Measurements from ENCODE around the gene NOD1.

NOD1 gene

GRCh38 chr7:30450240-30450982 is 28.2 kb downstream of the NOD1 start:
- no peak for DNase-seq (ENCODE audit: low read depth in 2 of 2)

DNA sequence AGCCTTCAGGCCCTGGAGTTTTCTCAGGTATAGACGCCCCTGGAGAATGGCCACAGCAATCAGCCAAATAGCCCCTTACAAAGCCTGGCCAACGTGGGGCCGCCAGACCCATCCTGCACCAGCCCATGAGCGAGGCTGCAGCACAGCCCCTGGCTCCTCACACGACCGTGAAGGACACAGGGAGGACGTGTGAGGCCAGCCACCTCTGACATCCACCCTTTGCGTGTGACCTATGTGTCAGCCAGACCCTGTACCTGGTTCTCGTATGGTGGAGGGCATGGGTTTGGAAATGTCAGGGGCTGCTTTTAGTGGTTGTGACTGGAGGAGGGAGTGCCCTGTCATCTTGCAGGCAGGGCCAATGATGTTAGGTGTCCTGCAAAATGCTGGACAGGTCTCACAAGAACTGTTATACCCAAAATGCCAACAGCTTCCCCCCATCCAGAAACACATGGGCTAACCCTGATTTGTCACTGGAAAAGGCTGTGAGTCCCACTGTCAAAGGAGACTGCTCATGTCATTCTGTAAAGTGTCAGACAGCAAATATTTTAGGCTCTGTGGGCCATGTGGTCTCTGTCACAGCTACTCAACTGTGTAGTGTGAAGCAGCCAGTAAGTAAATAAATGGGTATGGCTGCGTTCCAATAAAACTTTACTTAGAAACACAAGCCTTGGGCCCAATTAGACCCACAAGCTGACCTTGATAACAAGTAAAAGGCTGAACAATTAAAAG is 30.0 kb downstream of the NOD1 start:
- no peak for DNase-seq (ENCODE audit: low read depth in 2 of 2)

DNA sequence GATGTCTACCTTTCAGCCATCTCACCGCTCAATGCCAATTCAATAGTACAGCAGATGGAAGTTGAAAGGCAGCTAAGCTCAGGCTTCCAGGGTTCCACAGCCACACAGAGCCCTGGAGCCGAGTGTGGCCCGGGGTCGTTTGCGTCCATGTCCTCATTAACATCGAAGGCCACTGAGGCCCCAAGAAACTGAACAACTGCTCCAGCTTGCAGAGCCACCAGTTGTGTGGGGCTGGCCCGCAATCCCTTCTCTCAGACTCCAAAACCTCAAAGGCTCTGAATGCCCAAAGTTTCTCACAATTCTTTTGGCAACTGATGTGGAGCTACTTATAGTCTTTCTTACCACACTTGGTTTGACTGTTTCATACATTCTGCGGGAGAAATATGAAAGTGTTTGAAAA is 31.1 kb downstream of the NOD1 start:
- no peak for DNase-seq (ENCODE audit: low read depth in 2 of 2)

GRCh38 chr7:30446266-30446665 is 32.3 kb downstream of the NOD1 start:
- DNase-seq (ENCODE audit: low read depth in 2 of 2), result no peak

DNA sequence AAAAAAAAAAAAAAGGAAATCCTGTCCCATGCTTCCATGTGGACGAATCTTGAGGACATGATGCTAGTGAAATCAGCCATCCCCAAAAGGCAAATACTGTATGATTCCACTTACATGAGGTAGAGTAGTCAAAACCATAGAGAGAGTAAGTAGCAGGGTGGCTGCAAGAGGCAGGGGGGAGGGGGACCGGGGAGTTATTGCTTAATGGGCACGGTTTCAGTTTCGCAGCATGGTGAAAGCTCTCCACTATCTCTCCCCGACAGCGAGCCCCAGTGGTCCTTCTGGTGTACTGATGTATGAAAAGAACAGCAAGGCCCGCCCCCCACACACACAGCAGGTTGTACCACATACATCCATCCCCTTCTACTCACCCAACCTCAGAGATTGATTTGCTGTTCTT is 32.8 kb downstream of the NOD1 start:
- no peak for DNase-seq (ENCODE audit: low read depth in 2 of 2)

- DNase-seq (ENCODE audit: low read depth in 2 of 2), result no peak
Measured at GRCh38 chr7:30437823-30438574, 40.6 kb downstream of the NOD1 start.

DNA sequence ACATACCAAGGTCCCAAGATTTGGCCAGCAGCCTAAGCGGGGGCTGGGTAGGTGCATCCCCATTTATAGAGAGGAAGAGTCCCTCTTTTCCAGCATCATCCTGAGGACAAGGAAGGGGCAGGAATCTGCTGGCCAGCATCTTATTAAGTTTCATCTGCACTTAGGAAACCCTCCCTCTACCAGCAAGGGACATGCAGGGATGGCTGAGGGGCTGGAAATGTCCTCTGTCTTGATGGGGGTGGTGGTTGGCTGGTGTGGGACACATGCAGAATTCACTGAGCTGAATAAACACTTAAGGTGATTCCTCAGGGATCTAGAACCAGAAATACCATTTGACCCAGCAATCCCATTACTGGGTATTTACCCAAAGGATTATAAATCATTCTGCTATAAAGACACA is 42.1 kb downstream of the NOD1 start:
- no peak for DNase-seq (ENCODE audit: low read depth in 2 of 2)

DNA sequence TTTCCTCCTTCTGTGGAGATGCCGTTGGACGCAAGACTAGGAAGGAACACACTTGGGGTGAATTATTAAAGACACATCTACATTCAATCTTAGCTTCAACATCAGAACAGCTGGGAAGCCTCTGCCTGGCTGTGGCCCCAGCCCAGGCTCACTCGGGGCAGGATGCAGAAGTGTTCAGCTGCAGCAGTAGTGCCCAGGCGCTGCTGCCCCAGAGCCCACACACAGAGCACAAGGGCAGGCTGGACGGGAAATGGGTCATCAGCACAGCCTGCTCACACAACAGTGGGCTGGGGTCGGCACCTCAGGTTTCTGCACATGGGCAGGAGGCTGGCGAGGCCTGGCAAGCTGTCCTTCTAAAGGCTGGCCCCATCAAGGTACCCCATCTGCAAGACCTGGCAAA is 42.5 kb downstream of the NOD1 start:
- no peak for DNase-seq (ENCODE audit: low read depth in 2 of 2)

DNA sequence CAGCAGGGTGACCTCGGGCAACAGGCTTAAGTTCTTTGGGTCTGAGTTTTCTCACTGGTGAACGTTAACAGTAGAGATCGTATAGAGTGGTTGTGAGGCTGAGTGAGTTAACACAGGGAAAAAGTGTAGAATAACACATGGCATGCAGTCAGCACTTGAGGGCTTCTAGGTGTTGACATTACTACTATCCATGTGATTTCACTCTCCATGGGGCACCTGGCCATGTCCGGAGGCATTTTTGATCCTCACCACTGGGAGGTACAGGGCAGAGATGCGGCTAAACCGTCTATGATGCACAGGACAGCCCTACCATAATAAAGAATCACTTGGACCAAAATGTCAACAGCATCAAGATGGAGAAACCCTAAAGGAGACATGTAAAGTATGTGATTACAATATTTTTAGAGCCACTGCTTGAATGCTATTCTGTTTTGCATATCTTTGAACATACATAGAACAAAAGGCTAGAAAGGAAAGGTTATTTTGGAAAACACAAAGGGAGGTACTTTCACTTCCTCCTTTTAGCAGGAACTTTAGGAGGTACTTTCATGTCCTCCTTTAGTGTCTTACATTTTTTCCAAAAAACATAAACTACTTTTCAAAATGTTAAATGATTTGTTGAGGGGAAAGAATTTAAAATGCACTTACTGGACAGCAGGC is 44.3 kb downstream of the NOD1 start:
- DNase-seq (ENCODE audit: low read depth in 2 of 2), result no peak

DNA sequence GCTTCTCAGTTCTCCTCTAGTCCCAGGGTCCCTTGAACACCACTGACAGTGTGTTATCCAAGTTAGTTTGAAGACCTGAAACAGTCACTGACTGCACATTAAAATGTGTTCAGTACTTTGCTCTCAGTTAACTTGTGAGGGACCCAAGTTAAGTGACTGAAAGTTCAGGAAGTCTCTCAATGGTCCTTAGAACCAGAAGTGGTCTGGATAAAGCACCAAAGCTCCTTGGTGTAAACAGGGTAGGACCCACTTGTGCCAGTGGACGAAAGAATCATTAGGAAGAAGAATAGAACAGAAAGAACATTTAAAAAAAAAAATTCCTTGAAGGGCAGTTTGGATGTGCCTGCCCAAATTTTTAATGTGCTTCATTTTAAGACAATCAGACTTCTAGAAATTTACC is 45.1 kb downstream of the NOD1 start:
- no peak for DNase-seq (ENCODE audit: low read depth in 2 of 2)

DNA sequence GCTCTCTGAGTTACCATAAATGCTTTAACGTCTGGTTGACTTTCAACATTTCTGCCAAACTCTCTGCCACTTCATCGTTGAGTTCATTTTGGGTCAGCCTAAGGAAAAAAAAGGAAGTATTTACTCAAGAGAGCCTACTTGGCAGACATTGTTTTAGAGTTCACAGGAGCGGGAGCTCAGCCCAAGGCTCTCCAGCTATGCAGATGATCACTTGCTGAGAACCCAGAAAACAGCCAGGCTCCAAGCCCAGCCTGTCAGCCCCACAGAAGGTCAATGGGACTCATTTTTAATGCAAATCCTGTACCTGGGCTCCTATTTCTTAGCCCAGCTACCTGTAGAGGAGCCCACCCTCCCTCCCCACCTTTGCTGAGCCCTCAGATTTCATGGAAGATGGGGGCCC is 45.5 kb downstream of the NOD1 start:
- DNase-seq (ENCODE audit: low read depth in 2 of 2), result peak; percentile 8

GRCh38 chr7:30430777-30431176 is 47.8 kb downstream of the NOD1 start:
- no peak for DNase-seq (ENCODE audit: low read depth in 2 of 2)

DNA sequence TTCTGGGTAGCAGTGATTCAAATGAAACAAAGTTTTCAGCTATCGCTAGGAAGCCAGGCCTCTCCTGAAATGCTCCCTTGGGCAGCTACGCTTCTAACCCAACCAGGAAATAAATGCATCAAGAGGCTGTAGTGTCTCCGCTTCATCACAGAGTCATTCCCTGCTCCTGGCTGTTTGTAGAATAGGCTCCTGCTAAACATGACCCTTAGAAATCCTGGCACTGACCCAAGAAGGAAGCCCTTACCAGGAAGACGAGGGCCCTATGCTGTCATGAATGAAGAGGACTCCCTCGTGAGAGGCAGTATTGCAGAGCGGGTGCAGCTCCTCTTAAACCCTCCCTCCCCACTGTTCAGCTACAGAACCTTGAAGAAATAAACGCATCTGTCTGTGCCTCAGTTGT is 48.3 kb downstream of the NOD1 start:
- DNase-seq (ENCODE audit: low read depth in 2 of 2), result no peak

- DNase-seq (ENCODE audit: low read depth in 2 of 2), result no peak
Measured at GRCh38 chr7:30429156-30429530, 49.4 kb downstream of the NOD1 start.

DNA sequence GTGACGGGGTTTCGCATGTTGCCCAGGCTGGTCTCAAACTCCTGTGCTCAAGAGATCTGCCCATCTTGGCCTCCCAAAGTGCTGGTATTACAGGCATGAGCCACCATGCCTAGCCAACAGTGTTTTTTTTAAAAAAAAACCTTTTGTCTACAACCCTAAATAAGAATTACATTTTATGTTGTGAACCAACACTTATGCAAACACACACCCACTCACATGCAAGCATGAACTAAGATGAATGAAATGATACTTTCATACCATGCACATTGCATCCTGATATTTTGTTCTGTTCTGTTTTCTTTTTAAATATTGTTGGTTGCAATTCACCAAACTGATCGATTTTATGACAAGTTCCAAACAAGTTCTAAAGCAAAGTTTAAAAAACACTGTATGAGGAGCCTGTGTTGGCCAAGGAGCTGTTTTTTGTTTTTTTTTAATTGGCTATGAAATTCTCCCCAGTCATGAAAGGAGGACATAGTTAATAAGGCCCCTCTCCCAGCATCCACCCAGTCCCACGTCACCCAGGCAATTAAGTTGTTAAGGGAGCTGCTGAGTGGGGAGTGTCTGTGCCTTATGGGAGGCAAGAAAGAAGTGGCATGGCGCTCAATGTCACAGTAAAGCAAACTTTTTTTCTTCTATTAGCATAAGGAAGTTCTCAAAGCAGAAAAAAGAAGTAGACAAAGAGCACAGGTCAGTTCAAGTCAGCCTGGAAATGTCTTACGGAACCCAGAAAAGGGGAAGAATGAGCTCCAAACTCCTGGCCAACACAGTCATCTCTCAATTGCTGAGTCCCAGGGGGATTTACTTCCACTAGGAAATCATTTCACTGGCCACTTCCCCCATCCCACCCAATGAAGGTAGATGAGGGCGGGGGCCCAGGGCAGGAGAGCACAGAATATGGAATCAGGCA is 50.1 kb downstream of the NOD1 start:
- no peak for DNase-seq (ENCODE audit: low read depth in 2 of 2)

- no peak for DNase-seq (ENCODE audit: low read depth in 2 of 2)
Measured at GRCh38 chr7:30427296-30428070, 51.1 kb downstream of the NOD1 start.

DNA sequence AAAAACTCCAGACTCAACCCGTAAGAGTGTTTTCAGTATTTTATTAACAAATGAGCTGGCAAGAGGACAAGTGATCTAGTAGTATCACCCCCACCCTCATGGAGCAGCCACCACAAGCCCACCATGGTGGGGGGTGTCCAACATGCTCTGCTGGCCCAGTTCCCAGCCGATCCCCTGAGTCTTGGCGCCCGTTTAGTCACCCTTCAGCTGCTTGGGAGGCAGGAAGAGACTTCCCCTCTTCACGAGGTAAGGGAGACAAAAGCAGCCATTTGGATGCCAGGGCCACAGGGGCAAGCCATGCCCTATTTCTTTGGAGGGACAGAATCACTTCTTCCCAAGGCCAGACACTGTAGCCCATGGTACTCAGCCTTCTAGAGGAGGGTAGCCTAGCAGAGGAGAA is 54.1 kb downstream of the NOD1 start:
- DNase-seq (ENCODE audit: low read depth in 2 of 2), result no peak

DNA sequence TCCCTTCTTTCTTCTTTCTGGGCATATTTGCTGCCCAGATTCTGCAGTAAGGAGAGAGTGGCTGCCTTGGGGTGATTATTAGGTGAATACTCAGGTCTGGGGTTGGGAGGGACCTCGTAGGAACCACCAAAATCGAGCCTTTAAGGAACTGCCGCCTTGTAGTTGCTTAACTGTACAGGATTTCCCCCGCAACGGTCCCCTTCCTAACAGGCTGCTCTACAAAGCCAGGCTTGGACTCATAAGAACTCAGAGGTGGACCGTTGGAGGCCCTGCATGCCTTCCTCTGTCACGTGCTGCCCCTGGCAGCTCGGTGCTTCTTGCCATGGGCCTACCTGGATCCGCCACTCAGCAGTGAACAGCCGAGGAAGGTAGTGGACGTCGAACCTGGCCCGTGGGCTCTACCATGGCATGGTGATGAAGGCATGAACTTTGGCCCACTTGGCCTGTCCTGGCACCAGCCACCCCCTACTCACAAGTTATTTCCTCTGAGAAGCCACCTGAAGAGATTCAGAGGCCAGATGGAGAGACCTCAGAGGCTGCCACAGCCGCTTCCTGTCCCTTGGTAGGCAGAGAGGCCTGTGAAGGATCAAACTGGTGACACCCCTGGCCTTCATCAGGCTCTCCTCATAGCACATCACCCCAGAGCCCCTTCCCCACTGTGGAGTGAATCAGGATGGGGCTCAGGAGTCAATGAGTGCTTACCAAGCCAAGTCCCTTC is 54.6 kb downstream of the NOD1 start:
- no peak for DNase-seq (ENCODE audit: low read depth in 2 of 2)

GRCh38 chr7:30422922-30423321 is 55.7 kb downstream of the NOD1 start:
- DNase-seq (ENCODE audit: low read depth in 2 of 2), result no peak
